HG02973 (cell line): ENCODE results near the gene ABHD15.

Experiments used
- ATAC-seq: cut with Tn5 transposase; IDR thresholded peaks from one replicate; pipeline ENCODE4 v1.9.1; 2021; ENCODE audit warnings: moderate library complexity; ENCODE audit not compliant: unreplicated experiment

The ABHD15 gene

DNA sequence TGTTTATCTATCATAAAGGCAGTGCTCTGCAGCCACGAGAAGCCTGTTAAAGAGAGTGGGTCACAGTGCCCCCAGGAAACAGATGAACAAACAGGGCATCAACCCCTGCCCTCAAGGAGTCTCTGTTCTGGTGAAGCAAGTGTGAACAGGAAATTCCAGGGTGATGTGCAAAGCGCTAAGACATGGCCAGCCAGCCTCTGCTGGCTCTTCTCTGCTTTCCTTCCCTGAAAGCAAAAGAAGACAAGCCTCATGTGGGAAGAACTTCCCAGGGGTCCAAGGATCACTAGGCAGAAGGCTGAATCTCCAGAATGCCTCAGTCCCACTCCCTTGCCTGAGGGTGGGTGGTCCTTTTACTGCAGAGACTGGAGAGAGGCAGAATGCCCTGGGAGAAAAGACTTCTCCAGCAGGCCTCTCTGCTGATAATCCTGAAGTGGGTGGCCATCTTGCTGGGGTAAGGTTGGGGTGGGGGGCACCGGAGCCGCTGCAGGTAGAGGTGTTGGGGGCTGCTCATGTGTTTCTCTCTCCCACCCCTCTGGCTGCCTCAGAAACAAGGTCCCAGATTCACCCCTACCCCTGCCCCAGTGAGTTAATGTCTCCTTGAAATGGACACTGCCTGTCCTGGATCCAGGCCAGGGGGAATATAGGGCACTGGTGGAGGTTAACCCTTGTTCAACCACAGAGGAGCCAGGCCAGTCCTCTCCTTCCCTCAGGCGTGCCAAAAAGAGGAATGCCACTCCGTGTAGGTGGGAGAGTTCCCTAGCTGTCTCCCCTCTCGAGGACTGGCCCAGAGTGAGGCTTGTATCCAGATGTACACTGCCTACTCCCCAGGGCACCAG, 28.5 kb upstream of the ABHD15 start:
- ATAC-seq = no peak

DNA sequence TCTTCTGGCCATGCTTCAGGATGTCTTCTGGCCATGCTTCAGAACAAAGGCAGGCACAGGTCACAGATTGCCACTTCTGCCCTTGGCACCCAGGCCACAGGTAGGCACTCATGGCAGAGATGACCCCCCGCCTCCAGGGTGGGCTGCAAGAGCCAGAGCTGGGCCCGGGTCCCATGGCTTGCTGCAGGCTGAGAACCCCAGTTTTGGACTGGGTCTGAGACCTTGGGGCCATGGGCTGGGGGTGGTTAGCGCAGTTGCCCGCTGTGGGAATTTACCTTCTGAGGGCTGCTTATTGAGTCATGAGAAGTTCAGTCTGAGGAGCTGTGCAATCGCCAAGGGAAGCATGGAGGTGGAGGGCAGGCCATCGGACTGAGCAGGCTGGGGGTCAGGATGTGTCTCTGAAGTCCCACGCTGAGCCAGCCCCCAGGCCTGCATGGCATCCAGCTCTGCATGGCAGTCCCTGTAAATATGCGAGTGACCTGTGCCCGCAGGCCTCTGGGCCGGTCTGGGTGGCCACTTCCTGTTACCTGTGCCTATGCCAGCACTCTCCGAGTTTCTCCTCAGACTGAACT, 27.8 kb upstream of the ABHD15 start:
- ATAC-seq = no peak

DNA sequence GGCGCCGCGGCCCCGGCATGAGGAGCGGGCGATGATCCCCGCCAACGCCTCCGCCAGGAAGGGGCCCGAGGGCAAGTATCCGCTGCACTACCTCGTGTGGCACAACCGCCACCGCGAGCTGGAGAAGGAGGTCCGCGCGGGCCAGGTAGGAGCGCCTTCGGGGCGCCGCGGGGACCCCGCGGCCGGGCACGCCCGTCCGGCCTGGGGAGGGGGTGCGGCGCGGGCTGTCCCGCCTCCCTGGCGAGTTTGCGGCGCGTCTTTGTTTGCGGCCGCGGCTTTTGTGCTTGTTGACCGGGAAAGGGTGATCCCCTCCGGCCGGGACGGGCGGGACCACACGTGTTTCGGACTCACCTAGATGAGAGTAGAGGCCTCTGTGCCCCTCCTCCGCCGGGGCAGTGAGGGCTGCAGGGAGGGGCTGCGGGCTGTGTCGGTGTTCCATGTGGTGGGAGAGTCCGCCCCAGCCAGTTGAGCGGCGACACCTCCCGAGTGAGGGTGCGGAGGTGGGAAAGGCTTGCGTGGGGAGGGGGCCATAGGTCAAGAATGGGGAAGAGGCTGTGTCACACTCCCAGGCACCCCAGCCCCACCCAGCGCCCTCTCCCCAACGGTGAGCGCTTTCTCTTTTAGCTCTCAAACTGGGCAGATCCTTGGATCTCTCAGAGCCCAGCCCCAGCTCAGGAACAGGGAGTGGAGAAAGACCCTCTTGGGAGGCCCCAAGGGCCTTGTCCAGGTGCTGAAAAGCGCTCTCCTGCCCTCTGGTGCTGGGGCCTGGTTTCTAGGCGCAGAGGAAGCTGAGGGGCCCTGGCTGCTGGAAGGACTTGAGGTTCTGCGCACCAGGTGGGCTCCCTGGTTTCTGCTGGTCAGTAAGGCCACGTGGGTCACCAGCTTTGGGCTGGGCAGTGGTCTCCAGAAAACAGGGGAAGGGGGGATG, 27.0 kb upstream of the ABHD15 start:
- no peak for ATAC-seq

DNA sequence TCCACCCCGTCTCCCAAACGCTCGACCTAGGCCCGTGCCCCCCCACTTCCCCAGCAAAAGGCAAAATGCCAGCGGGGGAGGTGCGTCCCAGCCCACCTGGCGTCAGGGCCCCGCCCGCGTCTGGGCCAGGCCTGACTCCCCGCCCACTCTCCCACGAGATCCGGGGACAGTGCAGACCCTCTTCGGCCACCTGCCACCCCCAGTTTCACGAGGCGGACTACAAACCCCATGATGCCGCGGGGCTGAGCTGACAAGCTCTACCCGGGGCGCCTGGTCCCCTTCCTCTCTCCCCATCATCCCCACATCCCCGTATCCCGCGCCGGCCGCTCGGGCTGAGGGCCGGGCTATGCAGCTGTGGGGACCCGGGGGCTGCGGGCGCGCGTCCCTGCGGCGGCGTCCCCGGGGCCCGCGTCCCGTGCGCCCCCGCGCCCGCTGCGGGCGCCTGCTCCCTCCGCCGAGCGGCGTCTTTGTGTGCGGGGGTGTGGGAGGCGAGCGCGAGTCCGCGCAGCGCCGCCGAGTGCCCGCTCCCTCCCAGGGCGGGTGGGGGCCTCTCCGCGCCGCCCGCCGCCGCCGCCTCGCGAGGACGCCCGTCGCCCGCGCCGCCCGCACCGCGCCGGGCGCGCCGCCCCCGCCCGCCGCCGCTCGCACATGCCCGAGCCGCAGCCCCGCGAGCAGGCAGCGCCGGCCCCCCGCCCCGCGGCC, 26.2 kb upstream of the ABHD15 start, which contains the start of gene ANKRD13B:
ANKRD13B (plus strand) TSS at position 283 of the 702 bp plus-strand sequence. CDS start 490 bp downstream, outside the sequence.
- no peak for ATAC-seq

DNA sequence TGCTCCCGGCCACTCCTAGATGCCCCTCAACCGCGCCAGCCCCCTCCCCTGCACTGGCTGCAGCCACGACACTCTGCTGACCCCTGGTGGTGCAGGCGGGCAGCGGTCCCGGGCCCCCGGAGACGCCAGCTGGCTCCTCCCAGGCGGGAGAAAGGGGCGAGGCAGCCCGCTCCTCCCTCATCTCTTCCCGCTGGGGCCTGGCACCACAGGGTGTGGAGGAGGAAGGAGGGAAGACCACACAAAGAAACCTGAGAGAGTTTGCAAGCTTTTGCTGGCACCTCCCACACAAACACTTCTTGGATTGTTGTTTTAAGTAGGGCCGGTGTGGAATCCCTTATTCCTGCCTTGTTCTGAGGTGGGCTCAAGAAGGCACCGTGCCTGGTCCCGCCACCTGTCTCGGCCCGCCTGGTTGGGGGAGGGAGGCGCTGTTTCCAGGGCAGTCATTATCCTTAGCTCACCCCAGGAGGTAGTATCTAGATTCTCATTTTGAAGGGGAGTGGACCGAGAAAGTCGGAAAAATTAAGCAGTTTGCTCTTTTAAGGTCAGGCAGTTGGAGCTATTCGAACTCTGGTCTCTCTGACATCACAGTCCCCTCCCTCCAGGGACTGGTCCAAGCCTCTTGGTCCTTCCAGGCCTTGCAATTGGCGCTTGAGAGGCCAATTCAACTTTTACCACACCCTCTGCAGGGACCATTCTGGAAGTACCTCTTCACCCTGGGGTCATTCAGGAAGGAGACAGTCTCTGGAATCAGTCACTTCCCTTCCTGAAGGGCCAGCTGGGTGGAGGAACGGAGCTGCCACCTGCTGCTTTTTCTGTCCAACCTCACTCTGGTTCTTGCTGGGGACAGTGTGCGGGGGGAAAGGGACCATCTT, 25.1 kb upstream of the ABHD15 start:
- no peak for ATAC-seq

DNA sequence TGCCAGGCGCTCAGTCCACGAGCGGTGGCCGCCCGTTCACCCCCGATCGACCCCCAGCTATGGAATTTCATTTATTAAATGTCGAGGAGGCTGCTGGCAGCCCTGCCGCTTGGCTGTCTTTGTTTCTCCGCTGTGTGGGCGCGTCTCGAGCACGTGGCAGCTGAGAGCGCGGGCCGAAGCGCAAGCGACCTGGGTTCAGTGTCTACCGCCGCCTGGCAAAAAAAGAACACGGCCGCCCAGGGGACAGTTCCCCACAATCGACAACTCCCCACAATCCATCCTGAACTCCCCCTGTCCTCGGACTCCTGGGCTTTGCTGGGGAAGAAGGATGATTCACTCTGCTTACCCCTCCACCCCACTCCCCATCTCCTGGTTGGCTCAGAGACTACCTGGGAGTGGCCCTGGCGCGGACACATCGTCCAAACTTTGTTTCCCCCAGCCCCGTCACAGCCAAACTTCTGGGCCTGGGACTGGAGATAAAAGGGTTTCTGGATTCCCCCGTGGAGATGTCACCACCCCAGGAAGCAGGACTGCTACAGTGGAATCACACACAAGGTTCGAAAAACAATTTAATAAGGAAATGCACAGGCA, 24.4 kb upstream of the ABHD15 start:
- ATAC-seq = no peak

DNA sequence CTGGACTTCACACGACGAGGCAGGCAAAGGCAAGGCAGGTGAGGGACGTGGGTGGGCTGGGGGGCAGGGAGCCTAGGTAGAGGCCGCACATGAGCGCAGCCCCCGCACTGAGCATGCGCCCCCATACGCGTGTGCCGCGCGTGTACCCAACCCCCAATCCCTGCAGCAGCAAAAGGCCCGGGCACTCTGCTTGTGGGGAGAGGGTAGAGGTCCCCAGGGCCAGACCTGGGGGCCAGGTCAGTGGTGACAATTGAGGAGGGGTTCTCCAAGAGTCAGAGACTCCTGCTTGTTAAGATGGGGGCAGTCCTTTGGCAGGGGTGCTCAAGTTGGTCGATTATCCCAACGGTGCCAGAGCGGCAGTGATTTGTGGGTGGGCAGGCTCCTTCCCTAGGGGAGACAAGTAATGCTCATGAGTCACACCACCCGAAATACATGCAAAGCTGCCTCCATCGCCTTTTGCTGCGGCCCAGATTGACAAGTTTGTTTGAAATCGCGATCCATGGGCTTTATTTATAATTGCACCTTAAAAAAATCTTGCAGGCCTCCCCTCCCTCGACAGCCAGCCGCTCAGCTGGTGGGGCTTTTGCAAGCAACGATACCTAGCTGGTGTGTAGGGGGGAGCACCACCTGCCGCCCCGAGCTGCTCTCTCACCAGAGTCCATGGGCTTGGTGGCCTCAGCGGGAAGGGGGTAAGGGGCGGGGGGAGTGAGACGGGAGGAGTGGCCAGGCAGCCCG, 23.7 kb upstream of the ABHD15 start:
- no peak for ATAC-seq

DNA sequence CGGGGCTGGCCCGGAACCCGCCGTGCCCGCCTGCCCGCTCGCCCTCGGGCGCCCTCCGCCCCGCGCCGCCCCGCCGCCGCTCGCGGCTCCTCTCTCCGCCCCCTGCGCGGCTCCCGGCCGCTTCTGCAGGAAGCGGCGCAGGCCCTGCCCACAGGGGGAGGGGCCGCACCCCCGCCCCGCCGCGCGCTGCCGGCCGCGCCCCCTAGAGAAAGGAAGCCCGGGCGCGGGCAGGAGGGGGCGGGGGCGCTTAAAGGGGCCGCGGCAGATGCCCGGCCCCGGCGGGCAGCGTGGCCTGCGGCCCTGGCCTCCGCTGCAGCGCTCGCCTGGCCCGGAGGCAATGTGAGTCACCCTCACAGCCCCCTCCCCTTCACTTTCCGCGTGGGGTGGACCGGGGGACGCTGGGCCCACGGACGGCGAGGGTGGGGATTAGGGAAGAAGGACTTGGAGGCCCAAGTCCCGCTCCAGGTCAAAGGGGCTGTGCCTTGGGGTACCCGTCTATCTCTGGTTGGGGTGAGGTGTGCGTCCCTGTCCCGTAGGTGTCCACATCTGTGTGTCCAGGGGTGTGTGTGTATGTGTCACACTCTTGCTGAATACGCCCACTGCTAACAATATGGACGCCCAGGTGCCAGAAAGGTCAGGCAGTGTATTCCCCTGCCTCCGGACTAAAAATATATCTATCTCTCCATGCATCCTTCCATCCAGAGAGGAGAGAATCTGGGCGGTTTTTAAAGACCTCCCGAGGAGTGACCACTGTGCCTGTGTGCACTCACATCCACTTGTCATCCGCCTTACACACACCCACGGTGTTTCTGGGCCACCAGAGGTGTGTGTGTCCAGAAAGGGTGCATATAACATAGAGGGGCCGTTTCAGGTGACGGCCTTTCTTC, 22.9 kb upstream of the ABHD15 start, which contains the start of gene GIT1:
GIT1 (minus strand) TSS at position 125 of the 887 bp plus-strand sequence. CDS start 270 bp downstream, outside the sequence.
- peak; percentile 54 for ATAC-seq

DNA sequence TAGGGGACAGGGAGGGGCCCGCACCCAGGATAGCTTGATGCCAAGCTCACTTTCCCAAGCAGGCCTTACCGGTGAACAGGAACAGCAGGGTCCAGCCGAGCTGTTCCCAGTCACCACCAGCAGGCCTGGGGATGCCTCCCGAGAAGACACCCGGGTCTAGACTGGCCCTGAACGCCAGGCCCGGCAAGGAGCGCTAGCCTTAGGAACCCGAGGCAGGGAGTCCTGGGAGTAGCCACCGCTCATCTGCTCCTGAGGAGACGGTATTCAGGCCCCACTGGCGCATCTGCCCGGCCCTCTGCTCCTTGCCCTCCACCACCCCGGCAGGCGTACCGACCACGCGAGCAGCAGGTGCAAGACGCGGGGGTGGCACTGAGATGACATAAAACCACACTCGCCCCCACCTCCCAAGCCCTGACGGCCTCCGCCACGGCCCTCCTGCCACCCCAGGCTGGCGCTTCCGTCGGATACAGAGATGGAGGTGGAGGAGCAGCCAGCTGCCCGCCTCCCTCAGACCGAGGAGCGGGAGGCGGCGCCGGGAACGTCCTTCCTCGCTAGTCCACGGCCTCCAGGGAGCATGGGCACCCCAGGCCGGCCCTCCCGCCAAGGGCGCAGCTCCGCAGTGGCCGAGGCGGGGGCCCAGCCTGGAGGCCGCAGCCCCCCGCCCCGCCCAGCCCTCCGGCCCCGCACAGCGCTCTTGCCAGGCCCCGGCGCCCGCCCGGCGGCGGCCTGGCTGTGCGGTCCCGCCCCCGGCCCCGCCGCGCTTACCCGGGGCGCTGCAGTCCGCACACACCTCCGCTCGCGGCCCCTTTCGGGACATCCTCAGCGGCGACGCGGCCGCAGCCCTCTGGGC, 21.9 kb upstream of the ABHD15 start:
- ATAC-seq = peak; percentile 11

DNA sequence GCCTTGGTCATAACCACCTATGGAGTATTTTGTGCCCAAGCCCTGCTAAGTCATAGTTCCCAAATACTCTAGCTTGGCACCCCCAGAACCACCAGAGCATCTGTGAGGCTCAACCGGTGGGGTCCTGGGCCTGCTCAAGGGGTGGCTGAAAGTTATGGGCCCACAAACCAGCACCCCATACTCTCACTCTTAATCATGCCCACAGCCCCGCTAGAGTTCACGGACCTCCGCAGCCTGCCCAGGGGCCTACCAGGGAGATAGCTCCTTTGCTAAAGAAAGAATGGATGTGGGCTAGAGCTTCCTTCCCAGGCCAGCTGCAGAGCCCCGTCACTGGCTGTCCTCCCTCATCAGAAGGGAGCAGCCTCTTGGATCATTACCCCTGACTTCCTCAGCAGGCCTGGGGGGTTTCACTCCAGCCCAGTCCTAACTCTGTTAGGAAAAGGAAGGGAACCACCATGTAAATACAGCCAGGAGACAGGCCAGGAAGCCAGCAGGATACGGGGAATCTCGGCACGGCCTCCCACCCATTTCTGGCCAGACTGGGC, 21.3 kb upstream of the ABHD15 start:
- no peak for ATAC-seq

DNA sequence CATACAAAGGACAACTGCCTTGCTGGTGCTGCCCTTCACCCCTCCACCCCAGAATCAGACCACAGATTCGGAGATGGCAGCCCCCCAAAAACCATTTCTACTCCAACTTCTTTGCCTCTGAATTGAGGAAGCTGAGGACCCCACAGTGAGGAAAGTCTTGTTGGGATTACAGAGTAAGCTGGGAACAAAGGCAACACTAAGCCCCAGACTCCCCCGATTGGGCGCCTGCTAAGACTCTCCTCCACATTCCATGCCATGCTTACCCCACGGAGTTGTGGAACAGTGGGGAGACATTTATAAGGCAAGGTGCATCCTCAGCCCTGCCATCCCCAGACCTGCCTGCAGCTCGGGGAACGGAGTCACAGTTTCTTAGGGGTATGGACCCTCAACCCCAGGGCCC, 20.8 kb upstream of the ABHD15 start:
- ATAC-seq = no peak

DNA sequence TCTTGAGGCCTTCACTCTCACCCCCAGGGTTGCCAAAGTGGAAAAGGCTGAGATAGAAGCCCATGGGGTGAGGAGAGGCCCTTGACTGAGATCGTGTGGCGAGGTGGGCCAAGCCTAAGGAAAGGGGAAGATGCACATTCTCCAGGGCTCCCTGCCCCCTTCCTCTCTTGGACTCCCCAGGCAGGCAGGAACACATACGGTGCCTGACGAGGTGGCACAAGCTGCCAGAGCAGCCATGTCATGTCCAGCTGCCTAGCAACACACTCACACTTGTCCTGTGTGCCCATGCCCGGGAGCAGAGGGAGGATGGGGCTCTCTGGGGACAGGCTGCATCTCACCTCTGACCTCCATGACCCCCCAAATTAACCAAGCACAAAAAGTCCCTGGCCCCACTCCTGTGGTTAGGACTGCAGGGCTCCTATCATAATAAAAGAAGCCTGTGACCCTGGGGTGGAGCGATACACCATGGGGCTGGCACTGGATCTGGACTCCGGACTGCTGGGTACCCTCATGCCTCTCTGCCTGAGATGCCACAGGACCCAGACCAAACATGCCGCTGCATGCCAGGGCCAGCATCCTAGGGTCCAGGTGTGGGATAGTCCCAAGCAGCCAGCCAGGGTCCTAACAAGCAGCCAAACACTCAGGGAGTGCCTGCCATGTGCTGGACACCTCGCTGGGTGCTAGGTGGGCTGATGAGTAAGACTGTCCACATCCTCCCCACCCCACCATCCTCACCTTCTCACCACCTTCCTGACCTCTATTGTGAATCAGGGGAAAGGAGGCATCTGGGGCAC, 20.0 kb upstream of the ABHD15 start:
- no peak for ATAC-seq

DNA sequence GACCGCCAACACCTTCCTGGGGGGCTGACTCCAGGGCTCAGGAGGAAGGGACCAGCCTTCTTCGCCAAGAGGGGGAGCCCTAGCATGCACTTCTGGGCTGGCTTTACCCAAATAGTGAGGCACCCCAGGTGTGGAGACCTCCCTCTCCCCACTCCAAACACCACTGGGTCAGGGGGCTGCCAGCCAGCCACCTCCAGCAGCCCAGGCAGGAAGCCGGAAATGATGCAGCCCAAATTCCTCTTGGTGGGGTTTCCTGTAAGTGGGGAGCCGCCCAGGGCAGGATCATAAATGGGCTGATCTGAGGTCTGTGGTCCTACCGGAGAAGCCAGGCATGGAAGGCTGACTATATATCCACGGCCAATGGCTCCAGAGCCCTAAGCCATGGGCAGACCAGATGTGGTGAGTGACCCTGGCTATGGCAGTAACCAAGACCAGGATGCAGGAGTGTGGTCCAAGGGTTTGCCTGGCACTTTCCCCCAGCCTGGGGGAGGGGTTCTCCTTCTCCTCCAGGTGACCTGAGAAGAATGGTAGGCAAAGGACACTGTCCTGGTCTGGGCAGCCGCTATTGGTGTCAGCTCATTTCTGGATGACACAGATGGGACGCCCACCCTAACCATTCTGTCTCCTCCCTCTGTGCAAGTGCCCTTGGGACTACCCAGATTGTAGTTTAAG, 18.4 kb upstream of the ABHD15 start:
- no peak for ATAC-seq

DNA sequence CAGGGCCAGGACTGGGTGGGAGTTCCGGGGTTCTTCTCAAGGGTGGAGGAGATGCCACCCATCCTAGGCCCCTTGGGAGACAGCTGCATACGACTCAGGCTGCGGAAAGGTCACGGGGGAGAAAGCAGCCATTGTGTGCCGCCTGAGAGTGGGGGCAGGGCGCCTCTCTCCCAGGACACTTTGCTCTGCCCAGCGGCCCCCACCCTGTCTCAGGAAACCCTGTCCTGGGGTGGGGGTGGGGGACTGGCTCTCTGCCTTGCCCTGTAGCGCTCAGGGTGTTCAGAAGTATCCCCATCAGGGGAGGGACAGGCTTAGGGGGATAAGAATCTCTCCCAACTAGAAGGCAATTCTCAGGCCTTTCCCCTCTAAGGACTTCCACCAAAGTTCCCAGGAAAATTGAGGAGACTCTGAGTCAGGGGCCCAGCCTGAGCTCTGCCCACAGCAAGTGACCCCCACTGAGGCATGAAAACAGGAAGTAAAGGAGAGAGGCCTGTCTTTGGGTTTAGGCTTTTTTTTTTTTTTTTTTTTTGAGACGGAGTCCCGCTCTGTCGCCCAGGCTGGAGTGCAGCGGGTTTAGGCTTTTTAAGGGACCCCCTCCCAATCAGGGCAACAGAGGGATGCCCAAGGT, 17.7 kb upstream of the ABHD15 start:
- ATAC-seq = no peak
